HEK293 (cell line): ENCODE measurements around the gene CXXC5.

Experiments used
- BCL11A ChIP-seq: fragments of 450-650 bp; formaldehyde crosslinking; IDR thresholded peaks from 2 replicates; pipeline ENCODE4 v1.5.1; 2016; ENCODE audit warnings: low read depth, missing biosample characterization, missing genetic modification characterization
- CTCF ChIP-seq: fragments of 450-650 bp; formaldehyde crosslinking; IDR thresholded peaks from 2 replicates; pipeline ENCODE4 v1.5.1; 2016; ENCODE audit warnings: missing biosample characterization, missing genetic modification characterization
- ZBTB1 ChIP-seq: fragments of 450-650 bp; formaldehyde crosslinking; IDR thresholded peaks from 2 replicates; pipeline ENCODE4 v1.5.1; 2016; ENCODE audit warnings: missing biosample characterization, missing genetic modification characterization
- ZBTB11 ChIP-seq: fragments of 450-650 bp; formaldehyde crosslinking; conservative IDR thresholded peaks from 2 replicates; pipeline ENCODE4 v1.5.1; 2016; ENCODE audit warnings: low read depth, missing biosample characterization, missing genetic modification characterization
- ZNF140 ChIP-seq: fragments of 450-650 bp; formaldehyde crosslinking; IDR thresholded peaks from 2 replicates; pipeline ENCODE4 v1.5.1; 2016; ENCODE audit warnings: missing biosample characterization, missing genetic modification characterization
- ZNF18 ChIP-seq: fragments of 450-650 bp; formaldehyde crosslinking; IDR thresholded peaks from 2 replicates; pipeline ENCODE4 v1.5.1; 2016; ENCODE audit warnings: missing biosample characterization, missing genetic modification characterization
- ZNF274 ChIP-seq, 2 experiments: fragments of 200-500 bp in 1 of 2; fragments of 450-650 bp in 1 of 2; sonication (Bioruptor generic) in 1 of 2; formaldehyde crosslinking in 1 of 2; IDR thresholded peaks; 2 replicates each; pipeline versions ENCODE4 v1.5.1 to v1.6.1; 2014 to 2016; ENCODE audit warnings: borderline replicate concordance in 1 of 2, inconsistent platforms in 1 of 2, low read length in 1 of 2, missing biosample characterization in 1 of 2, missing genetic modification characterization in 1 of 2
- ZNF292 ChIP-seq: fragments of 450-650 bp; formaldehyde crosslinking; IDR thresholded peaks from 2 replicates; pipeline ENCODE4 v1.5.1; 2016; ENCODE audit warnings: low read depth, missing biosample characterization, missing genetic modification characterization, borderline replicate concordance
- ZNF510 ChIP-seq: fragments of 450-650 bp; formaldehyde crosslinking; IDR thresholded peaks from 2 replicates; pipeline ENCODE4 v1.5.1; 2018; ENCODE audit warnings: mild to moderate bottlenecking, missing genetic modification characterization, missing biosample characterization; ENCODE audit not compliant: insufficient replicate concordance
- ZNF677 ChIP-seq: fragments of 450-650 bp; IDR thresholded peaks from 2 replicates; pipeline ENCODE4 v1.5.0; 2018; ENCODE audit warnings: missing biosample characterization, mild to moderate bottlenecking, missing genetic modification characterization, moderate library complexity
- ZNF704 ChIP-seq: fragments of 450-650 bp; formaldehyde crosslinking; IDR thresholded peaks from 2 replicates; pipeline ENCODE4 v1.5.1; 2016; ENCODE audit warnings: missing biosample characterization, missing genetic modification characterization
- ZNF830 ChIP-seq: fragments of 450-650 bp; IDR thresholded peaks from 2 replicates; pipeline ENCODE4 v1.5.0; 2018; ENCODE audit warnings: missing biosample characterization, missing genetic modification characterization, low read depth, mild to moderate bottlenecking, moderate library complexity
- ZSCAN18 ChIP-seq: fragments of 450-650 bp; formaldehyde crosslinking; IDR thresholded peaks from 2 replicates; pipeline ENCODE4 v1.5.1; 2016; ENCODE audit warnings: missing biosample characterization, missing genetic modification characterization

GRCh38 chr5:139665626-139666025 lies 17.5 kb downstream of the CXXC5 start:
- TF ChIP-seq ZBTB11 (no peak), ZNF830 (tag by site-specific recombination) (no peak), CTCF (tag by site-specific recombination) (no peak), ZNF677 (tag by site-specific recombination) (no peak), ZNF510 (tag by site-specific recombination) (no peak), ZSCAN18 (tag by site-specific recombination) (no peak), BCL11A (tag by site-specific recombination) (no peak), ZBTB1 (tag by site-specific recombination) (no peak), ZNF704 (no peak), ZNF292 (tag by site-specific recombination) (no peak), ZNF274 (IDR thresholded peaks at IDR 0.05; ENCODE audit: low read length) (no peak), ZNF274 (tag by site-specific recombination; IDR thresholded peaks at IDR 0.05; ENCODE audit: borderline replicate concordance) (no peak), ZNF140 (tag by site-specific recombination) (no peak), ZNF18 (tag by site-specific recombination) (no peak)
